HepG2 (cell line): ENCODE measurements around the gene ZNF524. TPM values are rescaled to one million over a fixed set of nuclear protein-coding genes. Genes with fewer than 3 reads are reported as not detected.

Experiments used
- ADNP ChIP-seq: sonication (generic); formaldehyde crosslinking; IDR thresholded peaks from 2 replicates; pipeline ENCODE4 v1.4.0; 2020; ENCODE audit warnings: missing genetic modification reagents
- CENPT ChIP-seq: sonication (generic); formaldehyde crosslinking; IDR thresholded peaks from 2 replicates; pipeline ENCODE4 v1.8.0; 2022; ENCODE audit warnings: low read depth, mild to moderate bottlenecking, moderate library complexity, missing genetic modification reagents
- CERS6 ChIP-seq: sonication (generic); formaldehyde crosslinking; IDR thresholded peaks from 2 replicates; pipeline ENCODE4 v1.5.0; 2020; ENCODE audit warnings: missing genetic modification reagents
- FOXO1 ChIP-seq: sonication (generic); formaldehyde crosslinking; IDR thresholded peaks from 2 replicates; pipeline ENCODE4 v1.4.0; 2020; ENCODE audit warnings: missing genetic modification reagents
- GTF3A ChIP-seq: sonication (generic); formaldehyde crosslinking; conservative IDR thresholded peaks from 2 replicates; pipeline ENCODE4 v1.4.0; 2020; ENCODE audit warnings: mild to moderate bottlenecking, missing genetic modification reagents
- HNF1B ChIP-seq: sonication (generic); formaldehyde crosslinking; IDR thresholded peaks from 2 replicates; pipeline ENCODE4 v1.5.1; 2020; ENCODE audit warnings: mild to moderate bottlenecking, moderate library complexity, missing genetic modification reagents
- HOXA3 ChIP-seq: sonication (generic); formaldehyde crosslinking; IDR thresholded peaks from 2 replicates; pipeline ENCODE4 v1.5.0; 2020; ENCODE audit warnings: missing genetic modification reagents
- JUND ChIP-seq: sonication (generic); formaldehyde crosslinking; IDR thresholded peaks from 2 replicates; pipeline ENCODE4 v1.8.0; 2022; ENCODE audit warnings: mild to moderate bottlenecking, missing genetic modification reagents
- MEIS1 ChIP-seq: sonication (generic); formaldehyde crosslinking; IDR thresholded peaks from 2 replicates; pipeline ENCODE4 v1.9.0; 2021; ENCODE audit warnings: mild to moderate bottlenecking, missing genetic modification reagents, moderate library complexity, borderline replicate concordance
- MEIS2 ChIP-seq: sonication (generic); formaldehyde crosslinking; IDR thresholded peaks from 2 replicates; pipeline ENCODE4 v1.9.0; 2021; ENCODE audit warnings: mild to moderate bottlenecking, missing genetic modification reagents
- MTA3 ChIP-seq: sonication (generic); formaldehyde crosslinking; IDR thresholded peaks from 2 replicates; pipeline ENCODE4 v1.4.0; 2020; ENCODE audit warnings: missing genetic modification reagents
- MYC ChIP-seq: sonication (generic); formaldehyde crosslinking; IDR thresholded peaks from 2 replicates; pipeline ENCODE4 v1.9.0; 2021; ENCODE audit warnings: missing genetic modification reagents, borderline replicate concordance
- NCOR1 ChIP-seq: fragments of 200-600 bp; sonication (generic); IDR thresholded peaks from 2 replicates; pipeline ENCODE4 v1.7.0; 2017; ENCODE audit warnings: antibody characterized with exemption, low read length, borderline replicate concordance
- POGZ ChIP-seq: sonication (generic); formaldehyde crosslinking; IDR thresholded peaks from 2 replicates; pipeline ENCODE4 v1.4.0; 2020; ENCODE audit warnings: mild to moderate bottlenecking, missing genetic modification reagents
- RARA ChIP-seq: IDR thresholded peaks from 2 replicates; pipeline ENCODE4 v1.6.1; 2016; ENCODE audit warnings: missing genetic modification reagents, missing compliant biosample characterization
- SSRP1 ChIP-seq: IDR thresholded peaks from 2 replicates; pipeline ENCODE4 v1.6.1; 2016; ENCODE audit warnings: control low read depth
- ZBTB43 ChIP-seq: sonication (generic); formaldehyde crosslinking; conservative IDR thresholded peaks from 2 replicates; pipeline ENCODE4 v1.4.0; 2020; ENCODE audit warnings: missing genetic modification reagents
- ZNF333 ChIP-seq: sonication (generic); formaldehyde crosslinking; IDR thresholded peaks from 2 replicates; pipeline ENCODE4 v1.4.0; 2020; ENCODE audit warnings: mild to moderate bottlenecking, missing genetic modification reagents, borderline replicate concordance
- ZNF563 ChIP-seq: sonication (generic); formaldehyde crosslinking; IDR thresholded peaks from 2 replicates; pipeline ENCODE4 v1.8.0; 2022; ENCODE audit warnings: mild to moderate bottlenecking, moderate library complexity, missing genetic modification reagents
- ZNF674 ChIP-seq: sonication (generic); formaldehyde crosslinking; IDR thresholded peaks from 2 replicates; pipeline ENCODE4 v1.5.0; 2020; ENCODE audit warnings: low read depth, mild to moderate bottlenecking, missing genetic modification reagents
- ZNF768 ChIP-seq: sonication (generic); formaldehyde crosslinking; IDR thresholded peaks from 2 replicates; pipeline ENCODE4 v1.4.0; 2020; ENCODE audit warnings: missing genetic modification reagents
- polyA plus RNA-seq, 8 experiments: library from polyadenylated mRNA; depleted of rRNA in 3 of 8; stranded (reverse) in 7 of 8; unstranded in 1 of 8; fragments of >200 nt; fragmentation: Illumina TruSeq in 4 of 8; extraction: Trizol in 4 of 8; gene quantifications; 2 replicates each; pipeline versions ENCODE4 v1.2.1 to v1.2.3, GENCODE V29; 2011 to 2016; ENCODE audit warnings: low read depth in 4 of 8, missing spikeins in 1 of 8, mixed read lengths in 1 of 8; ENCODE audit not compliant: insufficient read depth in 1 of 8
- total RNA-seq, 5 experiments: library from RNA; depleted of rRNA; stranded (reverse); fragments of >200 nt; fragmentation: Illumina TruSeq; extraction: Trizol; gene quantifications; 2 replicates each; pipeline ENCODE4 v1.2.3, GENCODE V29; 2016; ENCODE audit warnings: low read depth in 1 of 5
- TF ChIP-seq, protein P1 (sequence below): sonication (generic); formaldehyde crosslinking; IDR thresholded peaks from 2 replicates; pipeline ENCODE4 v1.5.0; 2020; ENCODE audit warnings: missing genetic modification reagents
- TF ChIP-seq, protein P2 (sequence below): sonication (generic); formaldehyde crosslinking; IDR thresholded peaks from 2 replicates; pipeline ENCODE4 v1.8.0; 2023; ENCODE audit warnings: mild to moderate bottlenecking, missing genetic modification reagents
- TF ChIP-seq, protein P3 (sequence below): sonication (generic); formaldehyde crosslinking; IDR thresholded peaks from 2 replicates; pipeline ENCODE4 v1.4.0; 2020; ENCODE audit warnings: missing genetic modification reagents

ZNF524 gene
- total and polyA plus RNA-seq, 2 of the 13 experiments (the other 11 are each of a cell fraction or from before 2014, with no cell fraction given): 3.2 to 4.6 TPM

GRCh38 chr19:55643003-55643886 lies 43.2 kb downstream of the ZNF524 start, which contains the start of gene ZNF581 (continued):
- 0 out of 2 replicates have a peak, but pooled peaks have one; percentile 62 for TF ChIP-seq MYC
- no peak for TF ChIP-seq MTA3 (CRISPR knock-in tag)
- TF ChIP-seq CERS6 (CRISPR knock-in tag): no peak
- no peak; the same call in 1 of the 2 replicates for TF ChIP-seq MEIS1 (CRISPR knock-in tag)
- TF ChIP-seq, protein P1, sequence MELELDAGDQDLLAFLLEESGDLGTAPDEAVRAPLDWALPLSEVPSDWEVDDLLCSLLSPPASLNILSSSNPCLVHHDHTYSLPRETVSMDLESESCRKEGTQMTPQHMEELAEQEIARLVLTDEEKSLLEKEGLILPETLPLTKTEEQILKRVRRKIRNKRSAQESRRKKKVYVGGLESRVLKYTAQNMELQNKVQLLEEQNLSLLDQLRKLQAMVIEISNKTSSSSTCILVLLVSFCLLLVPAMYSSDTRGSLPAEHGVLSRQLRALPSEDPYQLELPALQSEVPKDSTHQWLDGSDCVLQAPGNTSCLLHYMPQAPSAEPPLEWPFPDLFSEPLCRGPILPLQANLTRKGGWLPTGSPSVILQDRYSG: peak; percentile 20; the same call in 1 of the 2 replicates
- TF ChIP-seq ADNP (CRISPR knock-in tag): no peak
- TF ChIP-seq SSRP1 (CRISPR knock-in tag): no peak
- 0 out of 2 replicates have a peak, but pooled peaks have one; percentile 40 for TF ChIP-seq POGZ
- no peak for TF ChIP-seq ZBTB43 (CRISPR knock-in tag)
- TF ChIP-seq ZNF768 (CRISPR knock-in tag): peak; percentile 96
- no peak for TF ChIP-seq ZNF674 (CRISPR knock-in tag)
- no peak for TF ChIP-seq RARA (CRISPR knock-in tag)
- TF ChIP-seq, protein P2, sequence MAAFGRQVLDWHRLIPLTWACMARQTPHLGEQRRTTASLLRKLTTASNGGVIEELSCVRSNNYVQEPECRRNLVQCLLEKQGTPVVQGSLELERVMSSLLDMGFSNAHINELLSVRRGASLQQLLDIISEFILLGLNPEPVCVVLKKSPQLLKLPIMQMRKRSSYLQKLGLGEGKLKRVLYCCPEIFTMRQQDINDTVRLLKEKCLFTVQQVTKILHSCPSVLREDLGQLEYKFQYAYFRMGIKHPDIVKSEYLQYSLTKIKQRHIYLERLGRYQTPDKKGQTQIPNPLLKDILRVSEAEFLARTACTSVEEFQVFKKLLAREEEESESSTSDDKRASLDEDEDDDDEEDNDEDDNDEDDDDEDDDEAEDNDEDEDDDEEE (CRISPR knock-in tag): 0 out of 2 replicates have a peak, but pooled peaks have one; percentile 45
- no peak; the same call in 1 of the 2 replicates for TF ChIP-seq NCOR1
- no peak for TF ChIP-seq GTF3A (CRISPR knock-in tag)
- TF ChIP-seq ZNF563 (CRISPR knock-in tag): peak; percentile 67; the same call in 1 of the 2 replicates
- TF ChIP-seq, protein P3, sequence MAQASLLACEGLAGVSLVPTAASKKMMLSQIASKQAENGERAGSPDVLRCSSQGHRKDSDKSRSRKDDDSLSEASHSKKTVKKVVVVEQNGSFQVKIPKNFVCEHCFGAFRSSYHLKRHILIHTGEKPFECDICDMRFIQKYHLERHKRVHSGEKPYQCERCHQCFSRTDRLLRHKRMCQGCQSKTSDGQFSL: peak; percentile 94
- TF ChIP-seq HOXA3: peak; percentile 77
- TF ChIP-seq MEIS2 (CRISPR knock-in tag): peak; percentile 21; the same call in 1 of the 2 replicates
- TF ChIP-seq FOXO1: no peak
- TF ChIP-seq ZNF333 (CRISPR knock-in tag): no peak
- TF ChIP-seq HNF1B: peak; percentile 66
- no peak for TF ChIP-seq CENPT (CRISPR knock-in tag)
- TF ChIP-seq JUND (CRISPR knock-in tag): no peak; the same call in 1 of the 2 replicates
